ENCODE measurements around the gene IGF2R.
"Not testable (repeated sequence)": the region's sequence is repeated elsewhere in the genome, so short reads cannot be mapped to it uniquely, and the experiment has no call there.

IGF2R gene

DNA sequence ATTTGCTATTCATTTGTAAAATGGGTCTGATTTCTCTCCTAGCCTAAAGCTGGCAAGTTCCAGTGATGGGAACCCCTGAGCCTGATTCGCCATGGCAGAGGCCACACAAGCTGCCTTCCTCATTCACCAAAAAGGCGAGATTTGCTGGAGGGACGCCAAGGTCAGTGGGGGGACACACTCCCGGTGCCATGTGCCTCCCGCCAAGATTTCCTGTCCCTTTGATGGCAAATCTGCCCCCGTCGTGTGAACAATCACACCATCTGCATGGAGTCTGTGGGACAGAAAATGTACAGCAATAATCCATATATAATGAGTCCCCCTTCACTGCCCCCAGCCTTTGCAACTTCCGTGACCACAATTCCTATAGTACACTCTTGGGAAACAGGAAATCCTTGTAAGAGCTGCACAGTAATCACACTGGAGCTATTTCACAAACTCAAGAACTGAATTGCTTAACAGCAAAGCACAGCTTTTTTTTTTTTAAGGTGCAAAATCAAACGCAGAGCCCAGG, 15.7 kb upstream of the IGF2R start:
- DNase-seq, result peak in 2 of 56 donors; percentile 11 to 28

- DNase-seq, result no peak
These were observed 12.9 kb upstream of the IGF2R start for GRCh38 chr6:159955945-159956361.

DNA sequence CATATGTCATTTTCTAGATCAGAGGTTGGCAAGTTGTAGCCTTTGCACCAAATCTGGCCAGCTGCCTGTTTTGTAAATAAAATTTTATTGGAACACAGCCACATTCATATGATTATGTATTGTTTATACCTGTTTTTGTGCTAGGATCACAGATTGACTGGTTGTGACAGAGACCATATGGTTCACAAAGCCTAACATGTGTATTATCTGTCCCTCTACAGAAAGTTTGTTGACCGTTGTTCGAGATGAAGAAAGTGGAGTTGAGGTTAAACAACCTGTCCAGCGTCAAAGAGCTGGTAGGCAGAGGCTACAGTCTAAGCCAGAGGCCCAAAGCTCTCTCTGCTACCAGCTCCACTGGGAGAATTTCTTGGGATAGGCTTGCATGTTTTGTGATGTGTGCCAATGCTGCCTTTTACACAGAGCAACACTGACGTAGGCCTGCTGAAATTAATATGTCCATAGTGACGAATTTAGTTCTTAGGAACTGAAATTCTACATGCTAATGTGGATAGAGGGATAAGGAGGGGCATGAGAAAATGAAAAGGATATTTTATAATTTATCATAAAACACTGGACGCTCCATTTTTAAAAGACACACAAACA, 11.7 kb upstream of the IGF2R start:
- no peak for DNase-seq

GRCh38 chr6:159959165-159959975, 9.5 kb upstream of the IGF2R start:
- no peak for DNase-seq

DNA sequence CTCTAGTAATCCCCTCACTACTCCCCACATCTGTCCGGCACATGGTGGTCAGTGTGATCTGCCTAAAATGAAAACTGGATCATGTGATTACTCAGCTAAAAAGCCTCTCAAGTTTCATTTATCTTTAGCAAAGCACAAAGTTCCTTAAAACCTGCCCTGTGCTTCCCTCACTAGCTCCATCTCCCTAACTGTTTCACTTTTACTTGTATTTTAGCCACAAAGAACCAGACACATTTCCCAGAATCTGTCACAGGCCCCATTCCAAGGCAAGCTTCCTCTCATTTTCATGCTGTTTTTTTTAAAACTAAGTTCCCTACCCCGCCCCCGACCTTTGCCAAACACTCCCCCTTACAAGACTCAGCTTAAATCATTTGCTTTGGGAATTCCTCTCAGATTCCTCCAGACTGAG, 8.9 kb upstream of the IGF2R start:
- peak in 5 of 56 donors; percentile 12 to 44 (median 25) for DNase-seq

DNA sequence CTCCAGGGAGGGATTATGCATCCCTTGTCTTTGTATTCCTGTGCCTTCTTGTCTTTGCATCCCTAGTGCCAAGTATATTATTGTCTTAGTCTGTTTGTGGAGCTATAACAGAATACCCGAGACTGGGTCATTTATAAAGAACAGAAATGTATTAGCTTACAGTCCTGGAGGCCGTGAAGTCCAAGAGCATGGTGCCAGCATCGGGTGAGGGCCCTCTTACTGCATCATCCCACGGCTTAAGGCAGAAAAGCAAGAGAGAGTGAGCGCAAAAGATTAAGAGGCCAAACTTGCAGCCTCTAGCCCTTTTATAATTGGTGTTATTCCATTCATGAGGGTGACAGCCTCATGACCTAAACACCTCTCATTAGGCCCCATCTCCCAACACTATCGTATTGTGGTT, 8.4 kb upstream of the IGF2R start:
- no peak for DNase-seq

GRCh38 chr6:159961528-159961927, 7.4 kb upstream of the IGF2R start:
- DNase-seq, result no peak

DNA sequence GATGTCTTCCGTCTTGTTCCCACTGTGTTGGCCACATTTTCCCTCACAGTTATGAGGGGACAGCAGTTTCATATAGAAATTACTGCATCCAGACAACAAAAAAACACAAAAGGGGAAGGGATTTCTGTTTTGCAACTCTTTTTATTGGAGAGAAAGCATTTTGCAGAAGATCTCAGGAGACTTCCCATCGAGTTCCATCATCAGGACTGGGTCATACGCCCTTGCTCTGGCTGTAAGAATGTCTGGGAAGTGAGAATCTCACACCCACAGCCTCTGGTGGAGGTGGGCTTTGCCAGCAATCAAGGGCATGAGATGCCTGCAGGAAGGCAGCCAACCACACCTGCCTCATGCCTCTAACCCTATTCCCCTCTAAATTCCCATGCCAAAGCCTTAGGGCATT, 5.8 kb upstream of the IGF2R start:
- DNase-seq, result no peak

DNA sequence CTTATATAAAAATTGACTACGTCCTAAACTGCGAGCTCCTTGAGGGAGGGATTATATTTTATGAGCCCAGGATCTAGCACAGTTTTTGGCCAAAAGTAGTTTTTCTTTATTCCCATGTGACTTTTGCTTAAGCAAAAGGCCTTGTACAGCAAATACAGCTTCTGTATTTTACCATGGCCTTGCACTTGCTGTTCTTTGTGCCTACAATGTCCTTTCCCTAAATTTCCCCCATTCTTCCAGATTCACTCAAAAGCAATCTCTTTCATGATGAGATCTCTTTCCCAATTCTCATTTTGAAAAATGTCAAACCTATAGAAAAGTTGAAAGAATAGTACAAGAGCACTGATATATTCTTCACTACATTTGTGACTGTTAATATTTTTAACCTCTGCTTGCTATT, 4.8 kb upstream of the IGF2R start:
- DNase-seq, result no peak

- DNase-seq, result no peak
These were observed 2.5 kb upstream of the IGF2R start for GRCh38 chr6:159966339-159966738.

- no peak for DNase-seq
These were observed 1.9 kb upstream of the IGF2R start for GRCh38 chr6:159966981-159967380.

GRCh38 chr6:159967621-159968020, 1.3 kb upstream of the IGF2R start:
- not testable (repeated sequence) for DNase-seq

DNA sequence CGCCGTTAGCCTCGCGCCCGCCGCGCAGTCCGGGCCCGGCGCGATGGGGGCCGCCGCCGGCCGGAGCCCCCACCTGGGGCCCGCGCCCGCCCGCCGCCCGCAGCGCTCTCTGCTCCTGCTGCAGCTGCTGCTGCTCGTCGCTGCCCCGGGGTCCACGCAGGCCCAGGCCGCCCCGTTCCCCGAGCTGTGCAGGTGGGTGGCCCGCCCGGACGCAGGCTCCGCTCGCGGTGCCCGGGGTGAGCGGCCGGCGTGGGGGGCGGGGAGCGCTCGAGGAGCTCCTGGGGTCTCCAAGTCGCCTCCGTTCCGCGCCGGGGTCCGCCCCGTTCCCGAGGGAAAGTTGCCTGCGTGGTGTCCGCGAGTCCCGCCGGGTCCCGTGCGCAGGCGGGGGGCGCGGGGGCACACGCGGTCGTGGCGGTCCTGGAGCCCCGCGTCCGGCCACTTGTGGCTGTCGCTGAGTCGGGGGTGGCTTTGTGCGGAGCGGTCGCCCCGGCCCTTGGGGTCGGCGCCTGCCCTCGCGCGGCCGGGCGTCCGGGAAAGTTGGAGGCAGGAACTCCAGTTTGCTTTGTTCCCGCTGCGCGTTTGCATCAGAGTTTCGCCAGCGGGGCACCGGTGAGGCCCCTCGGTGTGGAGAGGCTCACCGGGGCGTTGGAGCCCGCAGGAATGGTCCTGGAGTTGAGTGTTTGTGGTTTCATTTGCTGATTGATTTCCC, 476 bp downstream of the IGF2R start:
- DNase-seq, result peak in 9 of 56 donors; percentile 24 to 71 (median 44)

- peak in 22 of 56 donors; percentile 6 to 47 (median 24) for DNase-seq
These were observed 1.0 kb downstream of the IGF2R start for GRCh38 chr6:159969921-159970320.

DNA sequence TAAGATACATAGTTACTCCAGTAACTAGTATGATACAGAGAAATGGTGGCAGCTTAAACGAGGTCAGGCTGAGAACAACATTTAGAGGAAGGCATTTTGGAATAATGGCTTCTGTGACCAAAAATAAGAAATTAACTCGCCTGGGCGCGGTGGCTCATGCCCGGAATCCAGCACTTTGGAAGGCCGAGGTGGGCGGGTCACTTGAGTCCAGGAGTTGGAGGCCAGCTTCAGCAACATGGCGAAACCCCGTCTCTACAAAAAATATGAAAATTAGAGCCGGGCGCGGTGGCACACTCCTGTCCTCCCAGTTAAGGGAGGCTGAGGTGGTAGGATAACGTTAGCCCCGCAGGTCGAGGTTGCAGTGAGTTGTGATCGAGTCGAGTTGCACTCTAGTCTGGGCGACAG, 1.8 kb downstream of the IGF2R start:
- DNase-seq, result no peak

DNA sequence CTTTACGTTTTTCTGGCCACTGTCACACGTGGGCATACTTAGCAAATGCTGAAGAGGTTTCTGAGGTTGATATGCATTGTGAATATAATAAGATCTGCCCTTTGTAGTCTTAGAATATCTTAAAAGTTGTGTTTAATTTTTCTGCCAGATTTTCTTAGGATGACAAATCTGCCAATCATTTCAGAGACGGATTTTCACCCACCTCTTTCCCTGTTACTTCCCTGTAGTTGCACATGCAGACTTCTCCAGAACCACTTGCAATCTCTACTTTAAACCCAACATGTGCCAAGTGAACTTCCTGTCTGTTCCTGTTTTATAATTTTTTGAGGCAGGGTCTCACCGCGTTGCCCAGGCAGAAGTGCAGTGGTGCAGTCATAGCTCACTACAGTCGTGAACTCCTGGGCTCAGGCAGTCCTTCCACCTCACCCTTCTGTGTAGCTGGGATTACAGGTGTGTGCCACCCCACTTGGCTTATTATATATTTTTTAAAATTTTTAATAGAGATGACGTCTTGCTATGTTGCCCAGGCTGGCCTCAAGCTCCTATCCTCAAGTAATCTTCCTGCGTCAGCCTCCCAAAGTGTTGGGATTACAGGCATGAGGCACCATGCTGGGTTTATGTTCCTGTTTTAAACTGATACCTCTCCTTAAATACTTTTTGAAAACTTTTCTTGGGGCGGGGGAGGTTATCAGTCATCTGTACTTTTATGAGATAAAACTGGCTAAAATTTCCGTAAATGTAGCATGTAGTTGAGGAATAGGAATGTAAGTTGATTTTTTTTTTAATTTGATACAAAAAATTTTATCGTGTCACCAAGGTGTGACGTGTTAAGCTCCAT, 2.7 kb downstream of the IGF2R start:
- no peak for DNase-seq

GRCh38 chr6:159972506-159973268, 3.8 kb downstream of the IGF2R start:
- no peak for DNase-seq

DNA sequence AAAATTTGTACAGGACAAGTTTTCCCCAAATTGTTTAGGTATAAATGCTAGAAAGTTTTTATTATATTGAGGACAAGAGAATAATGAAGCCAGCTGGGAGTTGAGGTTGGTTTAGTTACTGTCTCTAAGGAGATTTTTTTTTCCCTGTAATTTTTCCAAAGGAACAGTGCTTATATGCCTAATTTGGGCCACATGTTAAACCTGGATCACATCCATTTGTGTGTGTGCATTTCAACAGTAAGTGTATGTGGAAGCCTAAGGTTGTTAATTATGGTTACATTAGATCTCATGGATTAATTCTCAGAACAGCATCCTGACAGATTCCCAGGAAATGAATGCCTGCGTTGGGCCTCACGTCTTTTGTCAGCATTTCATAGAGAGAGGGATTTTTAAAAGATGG, 4.5 kb downstream of the IGF2R start:
- DNase-seq, result no peak

GRCh38 chr6:159973951-159974350, 5.1 kb downstream of the IGF2R start:
- no peak for DNase-seq

DNA sequence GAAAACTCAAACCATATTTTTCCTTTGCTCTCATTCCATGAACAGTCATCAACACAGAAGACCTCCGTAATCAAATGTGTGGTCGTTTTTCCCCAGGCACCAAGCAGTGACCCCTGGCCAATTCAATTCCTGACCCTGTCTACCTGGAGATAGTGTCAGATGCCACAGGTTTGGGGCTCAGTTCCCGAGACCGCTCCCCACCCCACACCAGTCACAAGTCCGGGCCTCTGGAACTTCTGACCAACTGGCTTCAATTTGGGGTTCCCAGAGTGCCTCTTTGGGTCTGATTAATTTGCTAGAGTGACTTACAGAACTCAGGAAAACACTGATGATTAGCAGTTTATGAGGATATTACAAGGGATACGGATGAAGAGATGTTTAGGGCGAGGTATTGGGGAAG, 6.0 kb downstream of the IGF2R start:
- no peak for DNase-seq

Data from nucleus accumbens (tissue), 56 donors.